Hematopoietic multipotent progenitor cell treated with erythropoietin and hydrocortisone succinate and interleukin-3 and kit ligand, for 8 days (in vitro differentiated cells): ENCODE measurements around the gene OR51S1.
"Not testable (repeated sequence)": the region's sequence is repeated elsewhere in the genome, so short reads cannot be mapped to it uniquely, and the experiment has no call there.

Experiments used
- DNase-seq: peaks from one replicate; pipeline ENCODE4 v3.0.0-alpha.2; 2015

OR51S1 gene

GRCh38 chr11:4804280-4804679 is 44.7 kb downstream of the OR51S1 start, which contains the start of gene OR52R1:
OR52R1 (minus strand) TSS chr11:4804380; CDS start chr11:4804380, 0 bp downstream.
- DNase-seq = no peak

- not testable (repeated sequence) for DNase-seq
Measured at GRCh38 chr11:4801316-4801715, 47.7 kb downstream of the OR51S1 start.

GRCh38 chr11:4798427-4799183 is 50.4 kb downstream of the OR51S1 start:
- no peak for DNase-seq
